ENCODE measurements around the gene SRPK2. TPM values are rescaled to one million over a fixed set of nuclear protein-coding genes. Genes with fewer than 3 reads are reported as not detected.

The SRPK2 gene
- polyA plus RNA-seq, 1 experiment, result 10.8 TPM

GRCh38 chr7:105285118-105285874 lies 103.4 kb downstream of the SRPK2 start:
- POLR2A ChIA-PET, result no interaction called here
- TF ChIP-seq CTCF (IDR thresholded peaks at IDR 0.05; ENCODE audit: insufficient read depth, low read depth, low read length), result no peak
- DNase-seq (ENCODE audit: low read depth), result no peak
- Histone ChIP-seq H3K27me3 (ENCODE audit: control insufficient read depth, insufficient read depth, low read length) (no peaks in the 10 kb centered on the region), H3K36me3 (ENCODE audit: control insufficient read depth, insufficient read depth, low read length) (no peaks in the 10 kb centered on the region), H3K4me3 (ENCODE audit: low read depth, low read length) (no peak overlapping the region)
- CTCF ChIA-PET, result interaction anchor here (0.6 kb wide), 2 partner anchors 10 to 146 kb away, joined by 3 read pairs; no protein-coding TSS in a partner anchor

DNA sequence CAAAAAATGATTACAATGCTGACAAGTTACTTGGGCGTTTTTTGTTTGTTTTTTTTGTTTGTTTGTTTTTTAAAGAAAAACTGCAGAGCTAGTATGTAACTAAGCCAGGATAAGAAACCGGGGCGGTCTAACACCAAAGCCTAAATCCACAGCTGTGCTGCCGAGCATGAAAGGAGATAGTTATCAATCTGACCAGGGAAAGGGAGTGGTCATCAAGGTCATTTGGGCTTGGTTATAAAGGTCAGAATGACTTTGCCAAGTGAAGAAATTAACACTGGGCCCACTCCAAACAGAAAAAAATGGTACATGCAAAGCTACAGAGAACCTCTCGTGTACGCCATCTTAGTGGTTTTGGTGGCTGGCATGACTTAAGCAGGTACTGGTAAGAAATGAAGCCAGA lies 104.7 kb downstream of the SRPK2 start:
- ChIA-PET POLR2A (no interaction called here), CTCF (interaction anchor here (0.9 to 1.1 kb wide), 2 partner anchors 12 to 14 kb away, joined by 3 read pairs; no protein-coding TSS in a partner anchor)
- Histone ChIP-seq H3K27me3 (ENCODE audit: control insufficient read depth, insufficient read depth, low read length) (no peaks in the 10 kb centered on the region), H3K4me3 (ENCODE audit: low read depth, low read length) (no peak overlapping the region), H3K36me3 (ENCODE audit: control insufficient read depth, insufficient read depth, low read length) (no peaks in the 10 kb centered on the region)
- DNase-seq (ENCODE audit: low read depth), result no peak
- no peak for TF ChIP-seq CTCF (IDR thresholded peaks at IDR 0.05; ENCODE audit: insufficient read depth, low read depth, low read length)

DNA sequence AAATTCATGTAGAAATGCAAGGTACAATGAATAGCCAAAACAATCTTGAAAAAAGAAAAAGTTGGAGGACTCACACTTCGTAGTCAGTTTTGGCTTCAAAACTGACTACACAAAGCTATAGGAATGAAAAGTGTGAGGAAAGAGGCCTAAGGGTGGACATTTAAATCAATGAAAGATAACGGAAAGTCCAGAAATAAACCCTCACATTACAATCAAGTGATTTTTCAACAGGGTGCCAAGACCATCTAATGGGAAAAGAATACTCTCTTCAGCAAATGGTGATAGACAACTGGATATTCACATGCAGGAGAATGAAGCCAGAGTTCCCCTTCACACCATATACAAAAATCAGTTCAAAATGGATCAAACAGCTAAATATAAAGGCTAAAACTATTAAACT lies 106.8 kb downstream of the SRPK2 start:
- ChIA-PET POLR2A (no interaction called here), CTCF (interaction anchor here (0.6 to 0.9 kb wide), 2 partner anchors 15 to 104 kb away, joined by 3 read pairs; no protein-coding TSS in a partner anchor)
- no peak for TF ChIP-seq CTCF (IDR thresholded peaks at IDR 0.05; ENCODE audit: insufficient read depth, low read depth, low read length)
- H3K4me3 ChIP-seq (ENCODE audit: low read depth, low read length), result no peak overlapping the region
- H3K27me3 ChIP-seq (ENCODE audit: control insufficient read depth, insufficient read depth, low read length), result no peaks in the 10 kb centered on the region
- DNase-seq (ENCODE audit: low read depth), result no peak
- no peaks in the 10 kb centered on the region for H3K36me3 ChIP-seq (ENCODE audit: control insufficient read depth, insufficient read depth, low read length)

GRCh38 chr7:105279688-105280007 lies 109.1 kb downstream of the SRPK2 start:
- TF ChIP-seq CTCF (IDR thresholded peaks at IDR 0.05; ENCODE audit: insufficient read depth, low read depth, low read length), result no peak
- no peaks in the 10 kb centered on the region for H3K36me3 ChIP-seq (ENCODE audit: control insufficient read depth, insufficient read depth, low read length)
- no peak overlapping the region for H3K4me3 ChIP-seq (ENCODE audit: low read depth, low read length)
- H3K27me3 ChIP-seq (ENCODE audit: control insufficient read depth, insufficient read depth, low read length), result no peaks in the 10 kb centered on the region
- ChIA-PET POLR2A (no interaction called here), CTCF (no interaction called here)
- DNase-seq (ENCODE audit: low read depth), result no peak

GRCh38 chr7:105278973-105279687 lies 109.6 kb downstream of the SRPK2 start:
- CTCF ChIA-PET, result interaction anchor here (0.9 to 1.5 kb wide), 2 partner anchors 15 to 17 kb away, joined by 3 read pairs; no protein-coding TSS in a partner anchor
- H3K4me3 ChIP-seq (ENCODE audit: low read depth, low read length), result no peak overlapping the region
- POLR2A ChIA-PET, result no interaction called here
- TF ChIP-seq CTCF (IDR thresholded peaks at IDR 0.05; ENCODE audit: insufficient read depth, low read depth, low read length), result no peak
- DNase-seq (ENCODE audit: low read depth), result no peak
- H3K27me3 ChIP-seq (ENCODE audit: control insufficient read depth, insufficient read depth, low read length), result no peaks in the 10 kb centered on the region
- H3K36me3 ChIP-seq (ENCODE audit: control insufficient read depth, insufficient read depth, low read length), result no peaks in the 10 kb centered on the region
